WERI-Rb-1 (cell line): ENCODE results near the gene LRRC2.
A peak's percentile ranks its signal among the peaks of the same experiment; 100 is the strongest.

Experiments
- DNase-seq: peaks from one replicate; pipeline ENCODE4 v3.0.0-alpha.2; 2020
- H3K27ac ChIP-seq: fragments of 250-450 bp; sonication (Bioruptor Pico); 2 replicates; pipeline ENCODE4 v1.5.1; 2020; ENCODE audit warnings: mild to moderate bottlenecking, moderate library complexity
- H3K27me3 ChIP-seq: fragments of 250-450 bp; sonication (Bioruptor Pico); 2 replicates; pipeline ENCODE4 v1.5.1; 2021; ENCODE audit warnings: mild to moderate bottlenecking, low read depth, moderate library complexity; ENCODE audit not compliant: insufficient read depth, severe bottlenecking
- H3K36me3 ChIP-seq: fragments of 250-450 bp; sonication (Bioruptor Pico); 2 replicates; pipeline ENCODE4 v1.5.1; 2020; ENCODE audit warnings: mild to moderate bottlenecking, moderate library complexity
- H3K4me3 ChIP-seq: 2 replicates; pipeline ENCODE4 v1.5.1; 2011; ENCODE audit warnings: low read depth, mild to moderate bottlenecking, control low read depth, low read length
- H3K9me3 ChIP-seq: fragments of 250-450 bp; sonication (Bioruptor Pico); 2 replicates; pipeline ENCODE4 v1.5.1; 2021; ENCODE audit warnings: mild to moderate bottlenecking, moderate library complexity; ENCODE audit not compliant: severe bottlenecking
- CTCF ChIP-seq: IDR thresholded peaks from 2 replicates; pipeline ENCODE4 v1.5.1; 2011; ENCODE audit warnings: low read depth, mild to moderate bottlenecking, control low read depth, inconsistent platforms, low read length

LRRC2 gene

DNA sequence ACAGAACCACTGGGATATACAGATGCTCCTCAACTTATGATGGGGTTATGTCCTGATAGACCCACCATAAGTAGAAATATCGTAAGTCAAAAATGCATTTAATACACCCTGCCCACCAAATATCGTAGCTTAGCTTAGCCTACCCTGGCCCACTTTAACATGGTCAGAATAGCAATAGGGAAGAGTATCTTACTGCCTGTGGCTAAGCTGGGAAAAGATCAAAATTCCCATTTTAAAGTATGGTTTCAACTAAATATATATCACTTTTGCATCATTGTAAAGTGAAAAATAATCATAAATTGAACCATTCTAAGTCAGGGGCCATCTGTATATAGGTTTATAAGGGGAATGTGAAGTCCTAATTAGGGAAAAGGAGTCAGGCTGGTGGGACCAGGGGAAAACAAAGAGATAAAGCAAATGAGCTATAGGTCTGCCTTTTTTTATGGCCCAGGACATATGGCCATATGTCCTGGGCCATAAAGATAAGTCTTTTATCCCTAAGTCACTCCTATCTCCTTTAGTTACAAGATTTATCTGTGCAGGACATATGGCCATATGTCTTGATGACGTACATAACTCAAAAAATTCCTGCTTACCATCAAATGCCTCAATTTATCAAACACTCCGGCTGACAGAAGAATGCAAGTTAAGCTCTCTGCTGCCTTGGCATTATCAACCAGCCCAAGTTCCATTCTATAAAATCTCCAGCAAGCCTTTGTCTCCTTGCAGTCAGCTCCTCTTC is 57.1 kb downstream of the LRRC2 start:
- Histone ChIP-seq H3K9me3 (no peaks in the 10 kb centered on the region), H3K27ac (peak overlapping the region; percentile 77), H3K27me3 (no peaks in the 10 kb centered on the region), H3K36me3 (no peaks in the 10 kb centered on the region), H3K4me3 (no peak overlapping the region)
- no peak for TF ChIP-seq CTCF
- DNase-seq = peak; percentile 28

DNA sequence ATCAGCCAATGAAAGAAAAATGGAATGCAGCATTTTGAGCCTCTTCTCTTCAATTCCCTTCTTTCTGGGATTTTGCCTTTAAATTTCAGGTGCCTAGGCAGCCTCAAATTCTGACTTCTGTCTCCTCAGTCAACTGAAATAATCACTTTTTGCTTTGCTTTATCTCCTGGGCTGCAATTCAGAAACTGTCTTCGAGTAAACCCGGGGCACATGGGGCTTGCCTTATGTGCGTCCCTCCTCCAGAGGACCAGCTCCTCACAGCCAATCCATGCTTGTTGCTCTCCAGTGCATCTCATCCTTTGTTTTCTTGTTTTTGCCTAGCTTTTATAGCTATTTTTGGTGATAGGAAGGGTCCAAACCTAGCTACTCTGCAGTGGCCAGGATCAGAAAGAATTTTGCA is 59.6 kb downstream of the LRRC2 start:
- Histone ChIP-seq H3K4me3 (no peak overlapping the region), H3K27me3 (no peaks in the 10 kb centered on the region), H3K36me3 (no peaks in the 10 kb centered on the region), H3K27ac (no peak overlapping the region), H3K9me3 (no peaks in the 10 kb centered on the region)
- no peak for TF ChIP-seq CTCF
- DNase-seq = no peak

DNA sequence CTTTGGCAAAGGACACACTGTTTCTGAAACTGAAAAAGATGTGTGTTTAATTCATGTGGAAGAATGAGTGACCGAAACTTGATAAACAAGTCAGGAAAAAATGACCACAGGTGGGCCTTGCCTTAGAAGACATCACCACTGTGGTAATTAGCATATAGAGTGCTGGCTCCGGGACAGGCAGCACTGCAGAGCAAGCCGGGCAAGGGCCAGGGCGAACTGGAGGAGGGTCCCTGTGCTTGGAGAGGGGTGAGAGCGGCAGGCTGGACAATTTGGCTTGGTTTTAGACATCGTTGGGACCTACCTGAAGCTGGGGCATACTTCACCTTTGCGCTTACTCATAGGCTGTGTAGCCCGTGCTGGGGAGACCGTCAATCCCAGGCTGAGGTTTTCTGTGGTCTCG is 60.1 kb downstream of the LRRC2 start:
- no peaks in the 10 kb centered on the region for H3K36me3 ChIP-seq
- H3K27ac ChIP-seq = no peak overlapping the region
- TF ChIP-seq CTCF = no peak
- H3K9me3 ChIP-seq = no peaks in the 10 kb centered on the region
- no peaks in the 10 kb centered on the region for H3K27me3 ChIP-seq
- no peak overlapping the region for H3K4me3 ChIP-seq
- DNase-seq = no peak

GRCh38 chr3:46504789-46505188 is 61.3 kb downstream of the LRRC2 start:
- no peak overlapping the region for H3K4me3 ChIP-seq
- no peak for DNase-seq
- H3K9me3 ChIP-seq = no peaks in the 10 kb centered on the region
- no peak overlapping the region for H3K27ac ChIP-seq
- no peaks in the 10 kb centered on the region for H3K36me3 ChIP-seq
- no peaks in the 10 kb centered on the region for H3K27me3 ChIP-seq
- TF ChIP-seq CTCF = no peak

DNA sequence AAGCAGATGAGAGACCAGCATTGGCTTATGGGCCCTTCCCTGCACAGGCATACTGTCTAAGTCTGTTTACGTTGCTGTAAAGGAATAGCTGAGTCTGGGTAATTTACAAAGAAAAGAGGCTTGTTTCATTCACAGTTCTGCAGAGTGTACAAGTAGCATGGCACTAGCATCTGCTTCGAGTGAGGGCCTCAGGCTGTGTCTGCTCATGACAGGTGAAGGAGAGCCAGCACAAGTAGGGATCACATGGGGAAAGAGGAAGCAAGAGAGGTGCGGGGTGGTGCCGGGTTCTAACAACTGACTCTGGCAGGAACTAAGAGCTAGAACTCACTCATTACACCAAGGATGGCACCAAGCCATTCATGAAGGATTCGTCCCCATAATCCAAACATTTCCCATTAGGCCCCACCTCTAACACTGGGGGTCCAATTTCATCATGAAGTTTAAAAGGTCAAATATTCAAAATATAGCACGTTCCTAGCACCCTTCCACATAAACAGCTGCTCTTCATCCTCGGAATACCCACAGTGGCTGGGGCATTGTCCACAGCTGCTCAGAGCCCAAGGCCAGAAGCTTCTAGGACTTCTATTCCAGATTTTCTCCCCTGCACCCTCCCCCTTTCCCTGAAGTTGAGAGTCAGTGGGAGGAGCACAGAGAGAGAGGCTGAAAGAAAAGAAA is 62.8 kb downstream of the LRRC2 start:
- no peak overlapping the region for H3K4me3 ChIP-seq
- DNase-seq = no peak
- H3K36me3 ChIP-seq = no peaks in the 10 kb centered on the region
- H3K27me3 ChIP-seq = no peaks in the 10 kb centered on the region
- H3K9me3 ChIP-seq = no peaks in the 10 kb centered on the region
- H3K27ac ChIP-seq = no peak overlapping the region
- no peak for TF ChIP-seq CTCF
